Activated CD4-positive, alpha-beta T cell treated with anti-CD3 and anti-CD28 coated beads, Interleukin-2, amount 50 U/mL, for 4 hours (primary cell): Measurements from ENCODE around the gene CEP112.

Experiments used
- DNase-seq, 2 experiments: peaks; one replicate each; pipeline ENCODE4 v3.0.0-alpha.2; 2020

CEP112 gene

GRCh38 chr17:65918916-65919315 is 273.0 kb downstream of the CEP112 start:
- DNase-seq: no peak

GRCh38 chr17:65918500-65918899 is 273.4 kb downstream of the CEP112 start:
- DNase-seq: no peak

- no peak for DNase-seq
Measured at GRCh38 chr17:65917560-65917959, 274.4 kb downstream of the CEP112 start.

GRCh38 chr17:65916425-65916824 is 275.5 kb downstream of the CEP112 start:
- DNase-seq: no peak

GRCh38 chr17:65914784-65915342 is 277.1 kb downstream of the CEP112 start:
- DNase-seq: no peak

- no peak for DNase-seq
Measured at GRCh38 chr17:65913326-65913850, 278.5 kb downstream of the CEP112 start.

- DNase-seq: no peak
Measured at GRCh38 chr17:65910836-65911235, 281.1 kb downstream of the CEP112 start.

- no peak for DNase-seq
Measured at GRCh38 chr17:65902831-65903522, 289.0 kb downstream of the CEP112 start.

- DNase-seq: no peak
Measured at GRCh38 chr17:65902155-65902554, 289.8 kb downstream of the CEP112 start.

GRCh38 chr17:65901394-65901793 is 290.5 kb downstream of the CEP112 start:
- no peak for DNase-seq

GRCh38 chr17:65900216-65900615 is 291.7 kb downstream of the CEP112 start:
- no peak for DNase-seq

GRCh38 chr17:65898651-65899050 is 293.3 kb downstream of the CEP112 start:
- no peak for DNase-seq

- DNase-seq: no peak
Measured at GRCh38 chr17:65896889-65897288, 295.0 kb downstream of the CEP112 start.

GRCh38 chr17:65895969-65896368 is 296.0 kb downstream of the CEP112 start:
- no peak for DNase-seq

GRCh38 chr17:65893692-65894279 is 298.1 kb downstream of the CEP112 start:
- DNase-seq: no peak

GRCh38 chr17:65892912-65893377 is 299.0 kb downstream of the CEP112 start:
- DNase-seq: no peak

GRCh38 chr17:65891231-65891735 is 300.6 kb downstream of the CEP112 start:
- no peak for DNase-seq

GRCh38 chr17:65888649-65889048 is 303.3 kb downstream of the CEP112 start:
- no peak for DNase-seq

- DNase-seq: no peak
Measured at GRCh38 chr17:65886315-65887245, 305.4 kb downstream of the CEP112 start.

GRCh38 chr17:65885541-65886312 is 306.2 kb downstream of the CEP112 start:
- DNase-seq: no peak

- no peak for DNase-seq
Measured at GRCh38 chr17:65876985-65877384, 314.9 kb downstream of the CEP112 start.

GRCh38 chr17:65868881-65869280 is 323.1 kb downstream of the CEP112 start:
- DNase-seq: no peak
